HG03432 (cell line): Measurements from ENCODE around the gene SLC1A3.

Source experiments
- ATAC-seq: cut with Tn5 transposase; IDR thresholded peaks from one replicate; pipeline ENCODE4 v1.9.1; 2021; ENCODE audit warnings: mild to moderate bottlenecking, moderate library complexity; ENCODE audit not compliant: unreplicated experiment

Gene SLC1A3

GRCh38 chr5:36654564-36654963, 48.2 kb downstream of the SLC1A3 start:
- no peak for ATAC-seq

- ATAC-seq = no peak
These were observed 48.8 kb downstream of the SLC1A3 start for GRCh38 chr5:36655161-36655560.

- no peak for ATAC-seq
These were observed 50.1 kb downstream of the SLC1A3 start for GRCh38 chr5:36656556-36656955.

- ATAC-seq = no peak
These were observed 51.2 kb downstream of the SLC1A3 start for GRCh38 chr5:36657563-36657995.

- ATAC-seq = no peak
These were observed 51.8 kb downstream of the SLC1A3 start for GRCh38 chr5:36658038-36658756.

- ATAC-seq = no peak
These were observed 53.0 kb downstream of the SLC1A3 start for GRCh38 chr5:36659411-36659810.

GRCh38 chr5:36660397-36661049, 54.1 kb downstream of the SLC1A3 start:
- ATAC-seq = no peak

GRCh38 chr5:36661456-36662220, 55.2 kb downstream of the SLC1A3 start:
- no peak for ATAC-seq

GRCh38 chr5:36662291-36662851, 56.0 kb downstream of the SLC1A3 start:
- no peak for ATAC-seq

- ATAC-seq = no peak
These were observed 58.4 kb downstream of the SLC1A3 start for GRCh38 chr5:36664766-36665165.

- ATAC-seq = no peak
These were observed 59.2 kb downstream of the SLC1A3 start for GRCh38 chr5:36665628-36666027.

- ATAC-seq = no peak
These were observed 59.9 kb downstream of the SLC1A3 start for GRCh38 chr5:36666274-36666673.

GRCh38 chr5:36666986-36667385, 60.6 kb downstream of the SLC1A3 start:
- ATAC-seq = no peak

- ATAC-seq = no peak
These were observed 61.4 kb downstream of the SLC1A3 start for GRCh38 chr5:36667824-36668223.

- no peak for ATAC-seq
These were observed 62.7 kb downstream of the SLC1A3 start for GRCh38 chr5:36669015-36669651.

GRCh38 chr5:36670548-36670947, 64.1 kb downstream of the SLC1A3 start:
- no peak for ATAC-seq

- ATAC-seq = no peak
These were observed 68.9 kb downstream of the SLC1A3 start for GRCh38 chr5:36675282-36675681.

- ATAC-seq = no peak
These were observed 73.0 kb downstream of the SLC1A3 start for GRCh38 chr5:36679221-36679989.

- ATAC-seq = no peak
These were observed 73.7 kb downstream of the SLC1A3 start for GRCh38 chr5:36680066-36680465.

GRCh38 chr5:36681711-36682110, 75.3 kb downstream of the SLC1A3 start:
- ATAC-seq = no peak
